Psoas muscle (tissue), 8 donors: ENCODE results near the gene HVCN1. TPM values are rescaled to one million over a fixed set of nuclear protein-coding genes. Genes with fewer than 3 reads are reported as not detected.

Experiments used
- ATAC-seq, 4 donors: fragments of 200-7000 bp; cut with Tn5 transposase; one replicate each; pipeline ENCODE4 v1.9.1; 2020; ENCODE audit warnings: moderate library complexity in 3 of 4, mild to moderate bottlenecking in 2 of 4
- DNase-seq, 2 donors: peaks; one replicate each; pipeline ENCODE4 v3.0.0-alpha.2; 2020
- H3K27ac ChIP-seq: fragments of 200-600 bp; one replicate; pipeline ENCODE4 v1.8.0; 2022
- H3K27me3 ChIP-seq, 3 donors: fragments of 200-600 bp in 1 of 3; one replicate each; pipeline versions ENCODE4 v1.6.1 to v1.8.0; 2013 to 2022; ENCODE audit warnings: low read length in 2 of 3, mild to moderate bottlenecking in 2 of 3, moderate library complexity in 1 of 3; ENCODE audit not compliant: insufficient read depth in 3 of 3
- H3K36me3 ChIP-seq, 2 donors: fragments of 200-600 bp in 1 of 2; one replicate each; pipeline versions ENCODE4 v1.6.1 to v1.8.0; 2013 to 2022; ENCODE audit warnings: low read depth in 1 of 2, mild to moderate bottlenecking in 1 of 2, moderate library complexity in 1 of 2; ENCODE audit not compliant: insufficient read depth in 1 of 2
- H3K4me1 ChIP-seq: fragments of 200-600 bp; one replicate; pipeline ENCODE4 v1.8.0; 2022
- H3K4me3 ChIP-seq: fragments of 200-600 bp; one replicate; pipeline ENCODE4 v1.8.0; 2022; ENCODE audit warnings: mild to moderate bottlenecking
- H3K9me3 ChIP-seq: fragments of 200-600 bp; one replicate; pipeline ENCODE4 v1.8.0; 2022
- CTCF ChIP-seq: fragments of 200-600 bp; IDR thresholded peaks from one replicate; pipeline ENCODE4 v1.8.0; 2022; ENCODE audit warnings: antibody characterized with exemption
- WGBS, 3 donors: extraction: QIAGEN DNeasy Blood & Tissue Kit; methylation state at CpG; one replicate each; pipeline versions ENCODE4 v1.1.6 to v1.1.7; 2013; 5-methylcytosine and 5-hydroxymethylcytosine counted together
- intact Hi-C, 2 donors: fragments of 100-400 bp; cut with DNase I; formaldehyde crosslinking; loops; one replicate each; pipeline versions ENCODE4 v1.11.0 to v1.14.2; 2022
- polyA plus RNA-seq, 3 donors: library from polyadenylated mRNA; stranded (reverse); fragments of 200-250 nt; gene quantifications; one replicate each; pipeline ENCODE4 v1.2.3, GENCODE V29; 2013
- total RNA-seq, 4 donors: library from RNA; stranded (reverse); fragmentation: NEBNext Ultra II Directional in 2 of 4; extraction: Animal tissue kit (Norgen Biotek cat#: 25700) in 2 of 4; gene quantifications; one replicate each; pipeline versions ENCODE4 v1.2.1 to v1.2.4, GENCODE V29; 2021 to 2023
- donor health status: healthy with polysubstance abuse.
- donor health status: DM: no; HTN: no; CAD: no; lungs with moderate emphysema.
- donor health status: Bipolar disorder and iron deficiency.
- donor health status: healthy.
- donor health status: DM: yes; HTN: yes; CAD: no.
- donor health status: DM: no; HTN: no; CAD: no.
- donor health status: DM: no; HTN: no; CAD: no.
- donor health status: DM: yes; HTN: yes; CAD: no.

The HVCN1 gene
- total and polyA plus RNA-seq, 7 donors = 1.4 to 8.9 (median 3.1) TPM

- intact Hi-C loops = no loop called here
- Histone ChIP-seq H3K27ac (no peak overlapping the region), H3K27me3 (no peaks in the 10 kb centered on the region), H3K9me3 (no peaks in the 10 kb centered on the region), H3K36me3 (no peaks in the 10 kb centered on the region), H3K4me1 (peaks cover 13% of the 10 kb centered on the region), H3K4me3 (no peak overlapping the region)
- no peak for ATAC-seq
- no peak for TF ChIP-seq CTCF
- WGBS, 3 donors = 86 to 90% (median 89%) methylated on average over 5 of the region's 5 CpGs
- DNase-seq = no peak
Measured at GRCh38 chr12:110702081-110702480, 13.2 kb upstream of the HVCN1 start.

- no peak for ATAC-seq
- Histone ChIP-seq H3K4me3 (no peak overlapping the region), H3K9me3 (no peaks in the 10 kb centered on the region), H3K27ac (no peak overlapping the region), H3K4me1 (peaks cover 13% of the 10 kb centered on the region), H3K27me3 (no peaks in the 10 kb centered on the region), H3K36me3 (no peaks in the 10 kb centered on the region)
- WGBS, 3 donors = 75 to 81% (median 78%) methylated on average over 28 of the region's 28 CpGs
- TF ChIP-seq CTCF = no peak
- peak in 1 of 2 donors; percentile 60 for DNase-seq
- intact Hi-C loops = loop anchor here in 1 of 2 donors (10.0 kb wide), 2 partner anchors 185 to 245 kb away; partner anchors contain the start of gene ARPC3
Measured at GRCh38 chr12:110699591-110700445, 10.9 kb upstream of the HVCN1 start.

DNA sequence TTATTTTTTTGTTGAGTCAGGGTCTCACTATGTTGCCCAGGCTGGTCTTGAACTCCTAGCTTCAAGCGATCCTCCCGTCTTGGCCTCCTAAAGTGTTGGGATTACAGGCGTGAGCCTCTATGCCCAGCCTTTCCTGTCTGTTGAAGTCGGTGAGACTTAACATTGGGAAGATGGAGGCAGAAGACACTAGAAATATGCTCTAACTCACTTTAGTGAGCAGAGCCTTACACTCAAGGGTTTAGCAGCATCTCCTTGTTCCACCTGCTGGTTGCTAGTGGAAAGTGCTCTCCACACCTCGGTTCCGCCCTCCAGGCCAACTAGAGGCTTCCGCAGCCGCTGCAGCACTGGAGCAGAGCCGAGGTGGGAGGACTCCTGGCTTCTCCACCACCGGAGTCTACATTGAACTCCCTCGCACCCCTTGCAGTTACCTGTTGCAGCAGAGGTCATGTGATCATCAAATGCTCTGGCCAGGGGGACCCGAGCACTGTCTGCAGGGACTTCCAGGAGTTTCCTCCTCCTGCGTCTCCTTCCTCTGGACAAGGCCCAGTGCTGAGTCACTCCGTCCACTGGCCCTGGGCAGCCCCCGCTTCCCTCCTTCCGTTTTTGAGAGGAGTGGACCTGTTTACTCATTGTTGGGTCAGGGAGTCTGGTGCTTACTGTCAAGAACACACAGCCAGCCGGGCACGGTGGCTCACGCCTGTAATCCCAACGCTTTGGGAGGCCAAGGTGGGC lies 9.4 kb upstream of the HVCN1 start:
- ATAC-seq = peak; percentile 82 to 90 (median 88)
- H3K9me3 ChIP-seq = no peaks in the 10 kb centered on the region
- TF ChIP-seq CTCF = peak; percentile 66
- peak; percentile 75 to 88 for DNase-seq
- 24 to 35% (median 31%) methylated on average over 20 of the region's 20 CpGs for WGBS, 3 donors
- peak overlapping the region; percentile 16 for H3K27ac ChIP-seq
- H3K36me3 ChIP-seq = no peaks in the 10 kb centered on the region
- peaks cover 13% of the 10 kb centered on the region for H3K4me1 ChIP-seq
- H3K27me3 ChIP-seq = no peaks in the 10 kb centered on the region
- H3K4me3 ChIP-seq = peak overlapping the region; percentile 46
- intact Hi-C loops = loop anchor here in 1 of 2 donors (10.0 kb wide), 2 partner anchors 184 to 244 kb away; partner anchors contain the start of gene ARPC3

DNA sequence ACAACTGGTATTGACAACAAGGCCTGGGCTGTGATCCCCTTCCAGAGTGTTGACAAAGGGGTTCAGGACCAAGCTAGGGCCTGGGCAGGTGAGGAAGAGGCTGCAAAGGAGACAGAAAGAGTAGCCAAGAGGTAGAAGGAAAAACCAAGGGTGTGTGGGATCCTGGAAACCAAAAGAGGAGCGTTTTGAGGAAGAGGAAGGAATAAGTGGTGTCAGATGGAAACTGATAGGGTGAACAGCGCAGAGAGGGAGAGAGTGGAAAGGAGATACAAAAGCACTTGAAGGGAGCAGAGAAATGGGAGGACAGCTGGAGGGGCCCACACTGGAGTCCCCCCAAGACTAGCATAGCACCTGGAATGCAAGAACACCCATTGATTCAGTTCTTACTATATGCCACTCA lies 8.3 kb upstream of the HVCN1 start:
- Histone ChIP-seq H3K9me3 (no peaks in the 10 kb centered on the region), H3K27ac (no peak overlapping the region), H3K27me3 (no peaks in the 10 kb centered on the region), H3K4me1 (peaks cover 13% of the 10 kb centered on the region), H3K36me3 (no peaks in the 10 kb centered on the region), H3K4me3 (no peak overlapping the region)
- ATAC-seq = no peak
- intact Hi-C loops = loop anchor here in 1 of 2 donors (10.0 kb wide), 2 partner anchors 182 to 242 kb away; partner anchors contain the start of gene ARPC3
- no peak for TF ChIP-seq CTCF
- no peak for DNase-seq
- 88 to 95% (median 93%) methylated on average over 2 of the region's 2 CpGs for WGBS, 3 donors
